ENCODE results near the gene PABPN1L. TPM values are rescaled to one million over a fixed set of nuclear protein-coding genes. Genes with fewer than 3 reads are reported as not detected.

PABPN1L gene
- total and polyA plus RNA-seq, 4 donors: 0.41 to 0.66 TPM; not detected in 2

- WGBS (ENCODE audit: insufficient coverage): 92% methylated on average over 14 of the region's 17 CpGs
- Histone ChIP-seq H3K4me3 (ENCODE audit: low read depth, low read length) (no peak overlapping the region), H3K36me3 (ENCODE audit: control insufficient read depth, insufficient read depth, low read length) (peaks cover 92% of the 10 kb centered on the region), H3K9me3 (ENCODE audit: control insufficient read depth, insufficient read depth, low read length) (no peaks in the 10 kb centered on the region), H3K27ac (ENCODE audit: low read depth, low read length) (no peak overlapping the region), H3K27me3 (ENCODE audit: control insufficient read depth, insufficient read depth, low read length) (no peaks in the 10 kb centered on the region), H3K4me1 (ENCODE audit: control insufficient read depth, insufficient read depth, low read length) (no peaks in the 10 kb centered on the region)
- no peak for DNase-seq (ENCODE audit: low read depth in 4 of 6, low spot score in 6 of 6)
Measured at GRCh38 chr16:88836791-88837190, 29.7 kb downstream of the PABPN1L start.

GRCh38 chr16:88835818-88836217 is 30.6 kb downstream of the PABPN1L start:
- no peaks in the 10 kb centered on the region for H3K9me3 ChIP-seq (ENCODE audit: control insufficient read depth, insufficient read depth, low read length)
- 91% methylated on average over 28 of the region's 33 CpGs for WGBS (ENCODE audit: insufficient coverage)
- no peaks in the 10 kb centered on the region for H3K4me1 ChIP-seq (ENCODE audit: control insufficient read depth, insufficient read depth, low read length)
- no peak overlapping the region for H3K4me3 ChIP-seq (ENCODE audit: low read depth, low read length)
- H3K36me3 ChIP-seq (ENCODE audit: control insufficient read depth, insufficient read depth, low read length): peaks cover 88% of the 10 kb centered on the region
- no peaks in the 10 kb centered on the region for H3K27me3 ChIP-seq (ENCODE audit: control insufficient read depth, insufficient read depth, low read length)
- no peak for DNase-seq (ENCODE audit: low read depth in 4 of 6, low spot score in 6 of 6)
- H3K27ac ChIP-seq (ENCODE audit: low read depth, low read length): no peak overlapping the region

GRCh38 chr16:88835383-88835782 is 31.1 kb downstream of the PABPN1L start:
- WGBS (ENCODE audit: insufficient coverage): 82% methylated on average over 9 of the region's 11 CpGs

GRCh38 chr16:88834670-88835069 is 31.8 kb downstream of the PABPN1L start:
- Histone ChIP-seq H3K36me3 (ENCODE audit: control insufficient read depth, insufficient read depth, low read length) (peaks cover 87% of the 10 kb centered on the region), H3K27me3 (ENCODE audit: control insufficient read depth, insufficient read depth, low read length) (no peaks in the 10 kb centered on the region), H3K4me1 (ENCODE audit: control insufficient read depth, insufficient read depth, low read length) (peaks cover 2% of the 10 kb centered on the region), H3K9me3 (ENCODE audit: control insufficient read depth, insufficient read depth, low read length) (no peaks in the 10 kb centered on the region), H3K27ac (ENCODE audit: low read depth, low read length) (no peak overlapping the region), H3K4me3 (ENCODE audit: low read depth, low read length) (no peak overlapping the region)
- 89% methylated on average over 13 of the region's 13 CpGs for WGBS (ENCODE audit: insufficient coverage)
- no peak for DNase-seq (ENCODE audit: low read depth in 4 of 6, low spot score in 6 of 6)

More at GRCh38 chr16:88835383-88835782, 31.1 kb downstream of the PABPN1L start:
- Histone ChIP-seq H3K4me1 (ENCODE audit: control insufficient read depth, insufficient read depth, low read length) (no peaks in the 10 kb centered on the region), H3K4me3 (ENCODE audit: low read depth, low read length) (no peak overlapping the region), H3K27ac (ENCODE audit: low read depth, low read length) (no peak overlapping the region), H3K36me3 (ENCODE audit: control insufficient read depth, insufficient read depth, low read length) (peaks cover 88% of the 10 kb centered on the region), H3K9me3 (ENCODE audit: control insufficient read depth, insufficient read depth, low read length) (no peaks in the 10 kb centered on the region), H3K27me3 (ENCODE audit: control insufficient read depth, insufficient read depth, low read length) (no peaks in the 10 kb centered on the region)
- no peak for DNase-seq (ENCODE audit: low read depth in 4 of 6, low spot score in 6 of 6)

GRCh38 chr16:88833086-88833485 is 33.4 kb downstream of the PABPN1L start:
- Histone ChIP-seq H3K9me3 (ENCODE audit: control insufficient read depth, insufficient read depth, low read length) (no peaks in the 10 kb centered on the region), H3K36me3 (ENCODE audit: control insufficient read depth, insufficient read depth, low read length) (peaks cover 86% of the 10 kb centered on the region), H3K27ac (ENCODE audit: low read depth, low read length) (no peak overlapping the region), H3K27me3 (ENCODE audit: control insufficient read depth, insufficient read depth, low read length) (no peaks in the 10 kb centered on the region), H3K4me1 (ENCODE audit: control insufficient read depth, insufficient read depth, low read length) (peaks cover 14% of the 10 kb centered on the region), H3K4me3 (ENCODE audit: low read depth, low read length) (no peak overlapping the region)
- 91% methylated on average over 12 of the region's 13 CpGs for WGBS (ENCODE audit: insufficient coverage)
- no peak for DNase-seq (ENCODE audit: low read depth in 4 of 6, low spot score in 6 of 6)

- no peak for DNase-seq (ENCODE audit: low read depth in 4 of 6, low spot score in 6 of 6)
- H3K36me3 ChIP-seq (ENCODE audit: control insufficient read depth, insufficient read depth, low read length): peaks cover 85% of the 10 kb centered on the region
- 76% methylated on average over 12 of the region's 13 CpGs for WGBS (ENCODE audit: insufficient coverage)
Measured at GRCh38 chr16:88831838-88832237, 34.6 kb downstream of the PABPN1L start.

GRCh38 chr16:88830783-88831182 is 35.7 kb downstream of the PABPN1L start:
- H3K36me3 ChIP-seq (ENCODE audit: control insufficient read depth, insufficient read depth, low read length): peaks cover 88% of the 10 kb centered on the region
- no peak overlapping the region for H3K4me3 ChIP-seq (ENCODE audit: low read depth, low read length)
- 93% methylated on average over 14 of the region's 14 CpGs for WGBS (ENCODE audit: insufficient coverage)
- DNase-seq (ENCODE audit: low read depth in 4 of 6, low spot score in 6 of 6): no peak
- no peaks in the 10 kb centered on the region for H3K27me3 ChIP-seq (ENCODE audit: control insufficient read depth, insufficient read depth, low read length)
- H3K4me1 ChIP-seq (ENCODE audit: control insufficient read depth, insufficient read depth, low read length): peaks cover 14% of the 10 kb centered on the region
- H3K9me3 ChIP-seq (ENCODE audit: control insufficient read depth, insufficient read depth, low read length): no peaks in the 10 kb centered on the region
- H3K27ac ChIP-seq (ENCODE audit: low read depth, low read length): no peak overlapping the region

More at GRCh38 chr16:88831838-88832237, 34.6 kb downstream of the PABPN1L start:
- Histone ChIP-seq H3K9me3 (ENCODE audit: control insufficient read depth, insufficient read depth, low read length) (no peaks in the 10 kb centered on the region), H3K27ac (ENCODE audit: low read depth, low read length) (no peak overlapping the region), H3K4me3 (ENCODE audit: low read depth, low read length) (no peak overlapping the region), H3K4me1 (ENCODE audit: control insufficient read depth, insufficient read depth, low read length) (peaks cover 14% of the 10 kb centered on the region), H3K27me3 (ENCODE audit: control insufficient read depth, insufficient read depth, low read length) (no peaks in the 10 kb centered on the region)

- Histone ChIP-seq H3K4me3 (ENCODE audit: low read depth, low read length) (no peak overlapping the region), H3K9me3 (ENCODE audit: control insufficient read depth, insufficient read depth, low read length) (no peaks in the 10 kb centered on the region), H3K27me3 (ENCODE audit: control insufficient read depth, insufficient read depth, low read length) (no peaks in the 10 kb centered on the region), H3K27ac (ENCODE audit: low read depth, low read length) (no peak overlapping the region), H3K4me1 (ENCODE audit: control insufficient read depth, insufficient read depth, low read length) (peaks cover 14% of the 10 kb centered on the region), H3K36me3 (ENCODE audit: control insufficient read depth, insufficient read depth, low read length) (peaks cover 88% of the 10 kb centered on the region)
- peak in 1 of 6 donors; percentile 25 for DNase-seq (ENCODE audit: low read depth in 4 of 6, low spot score in 6 of 6)
- WGBS (ENCODE audit: insufficient coverage): 73% methylated on average over 11 of the region's 11 CpGs
Measured at GRCh38 chr16:88830258-88830657, 36.2 kb downstream of the PABPN1L start.

- no peak for DNase-seq (ENCODE audit: low read depth in 4 of 6, low spot score in 6 of 6)
- Histone ChIP-seq H3K36me3 (ENCODE audit: control insufficient read depth, insufficient read depth, low read length) (peaks cover 88% of the 10 kb centered on the region), H3K4me3 (ENCODE audit: low read depth, low read length) (no peak overlapping the region), H3K27ac (ENCODE audit: low read depth, low read length) (no peak overlapping the region), H3K4me1 (ENCODE audit: control insufficient read depth, insufficient read depth, low read length) (peaks cover 14% of the 10 kb centered on the region), H3K27me3 (ENCODE audit: control insufficient read depth, insufficient read depth, low read length) (no peaks in the 10 kb centered on the region), H3K9me3 (ENCODE audit: control insufficient read depth, insufficient read depth, low read length) (no peaks in the 10 kb centered on the region)
- 70% methylated on average over 24 of the region's 24 CpGs for WGBS (ENCODE audit: insufficient coverage)
Measured at GRCh38 chr16:88828711-88829110, 37.7 kb downstream of the PABPN1L start.

- no peaks in the 10 kb centered on the region for H3K9me3 ChIP-seq (ENCODE audit: control insufficient read depth, insufficient read depth, low read length)
- no peak overlapping the region for H3K27ac ChIP-seq (ENCODE audit: low read depth, low read length)
- peaks cover 88% of the 10 kb centered on the region for H3K36me3 ChIP-seq (ENCODE audit: control insufficient read depth, insufficient read depth, low read length)
- H3K4me1 ChIP-seq (ENCODE audit: control insufficient read depth, insufficient read depth, low read length): peaks cover 14% of the 10 kb centered on the region
- 80% methylated on average over 21 of the region's 21 CpGs for WGBS (ENCODE audit: insufficient coverage)
- no peak for DNase-seq (ENCODE audit: low read depth in 4 of 6, low spot score in 6 of 6)
- no peaks in the 10 kb centered on the region for H3K27me3 ChIP-seq (ENCODE audit: control insufficient read depth, insufficient read depth, low read length)
- H3K4me3 ChIP-seq (ENCODE audit: low read depth, low read length): no peak overlapping the region
Measured at GRCh38 chr16:88827727-88828126, 38.7 kb downstream of the PABPN1L start.
